NCI-H128 (cell line): ENCODE results near the gene TFRC.
"Not testable (repeated sequence)": the region's sequence is repeated elsewhere in the genome, so short reads cannot be mapped to it uniquely, and the experiment has no call there.

Experiments
- DNase-seq: peaks from one replicate; lab custom pipeline; 2025; ENCODE audit not compliant: unreplicated experiment; lab: John Stamatoyannopoulos, UW

TFRC gene

DNA sequence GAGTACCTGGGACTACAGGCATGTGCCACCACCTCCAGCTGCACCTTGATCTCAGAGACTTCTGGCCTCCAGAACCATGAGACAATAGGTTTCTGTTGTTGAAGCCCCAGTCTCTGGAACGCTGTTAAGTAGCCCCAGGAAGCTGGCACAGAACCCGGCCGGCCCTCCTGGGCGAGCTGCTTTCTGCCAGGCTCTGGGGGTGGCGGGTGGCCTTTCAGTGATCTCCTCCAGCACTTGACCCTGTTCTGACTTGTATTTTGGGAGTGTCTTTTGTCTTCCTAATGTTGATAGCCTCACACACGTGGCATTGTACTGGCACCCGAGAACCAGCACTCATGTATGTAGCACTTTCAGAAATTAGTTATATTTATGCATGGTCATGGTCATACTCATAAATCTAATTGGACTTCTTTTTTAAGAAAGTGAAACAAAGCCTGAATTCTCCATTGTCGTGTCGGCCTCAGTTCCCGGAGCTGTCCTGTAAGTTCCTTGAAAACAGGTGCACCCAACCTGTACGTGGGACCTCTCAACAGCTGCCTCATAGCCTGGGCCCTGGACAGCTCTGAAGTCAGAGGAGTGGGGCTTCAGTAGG is 74.0 kb downstream of the TFRC start:
- DNase-seq = no peak

DNA sequence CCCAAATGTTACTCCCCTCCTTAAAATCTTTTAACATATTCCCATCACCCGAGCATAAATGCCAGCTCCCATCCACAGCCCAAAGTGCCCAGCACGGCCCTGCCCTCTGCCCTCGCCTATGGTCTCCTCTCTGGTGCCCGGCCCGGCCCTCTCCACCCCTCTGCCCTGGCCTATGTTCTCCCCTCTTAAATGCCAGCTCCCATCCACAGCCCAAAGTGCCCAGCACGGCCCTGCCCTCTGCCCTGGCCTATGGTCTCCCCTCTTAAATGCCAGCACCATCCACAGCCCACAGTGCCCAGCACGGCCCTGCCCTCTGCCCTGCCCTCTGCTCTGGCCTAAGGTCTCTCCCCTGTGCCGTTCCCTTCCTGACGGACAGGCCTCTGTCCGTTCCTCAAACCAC is 76.6 kb downstream of the TFRC start:
- DNase-seq = not testable (repeated sequence)

DNA sequence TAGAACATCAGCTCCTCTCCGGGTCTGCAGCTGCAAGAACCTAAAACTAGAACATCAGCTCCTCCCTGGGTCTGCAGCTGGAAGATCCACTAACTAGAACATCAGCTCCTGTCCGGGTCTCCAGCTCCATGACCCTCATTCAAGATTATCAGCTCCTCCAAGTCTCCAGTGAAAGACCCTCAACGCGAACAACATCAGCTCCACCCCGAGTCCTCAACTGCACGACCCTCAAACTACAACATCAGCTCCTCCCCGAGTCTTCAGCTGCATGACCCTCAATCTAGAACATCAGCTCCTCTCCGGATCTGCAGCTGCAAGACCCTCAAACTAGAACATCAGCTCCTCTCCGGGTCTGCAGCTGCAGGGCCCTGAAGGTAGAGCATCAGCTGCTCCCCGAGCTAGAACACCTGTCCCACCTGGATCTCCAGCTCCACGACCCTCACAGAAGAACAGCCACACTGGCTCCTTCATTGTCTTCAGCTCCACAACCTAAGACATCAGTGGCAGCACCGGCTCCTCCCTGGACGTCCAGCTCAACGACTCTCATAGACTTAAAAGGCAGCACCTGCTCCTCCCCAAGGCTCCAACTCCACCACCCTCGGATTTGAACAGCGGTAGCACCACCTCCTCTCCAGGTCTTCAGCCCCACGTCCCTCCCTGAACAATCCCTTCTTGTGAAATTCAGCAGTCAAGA is 77.4 kb downstream of the TFRC start:
- not testable (repeated sequence) for DNase-seq

DNA sequence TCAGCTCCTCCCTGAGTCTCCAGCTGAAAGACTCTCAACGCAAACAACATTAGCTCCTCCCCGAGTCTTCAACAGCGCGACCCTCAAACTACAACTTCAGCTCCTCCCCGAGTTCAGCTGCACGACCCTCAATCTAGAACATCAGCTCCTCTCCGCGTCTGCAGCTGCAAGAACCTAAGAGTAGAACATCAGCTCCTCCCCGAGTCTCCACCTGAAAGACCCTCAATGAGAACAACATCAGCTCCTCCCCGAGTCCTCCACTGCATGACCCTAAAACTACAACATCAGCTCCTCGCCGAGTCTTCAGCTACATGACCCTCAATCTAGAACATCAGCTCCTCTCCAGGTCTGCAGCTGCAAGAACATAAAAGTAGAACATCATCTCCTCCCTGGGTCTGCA is 78.3 kb downstream of the TFRC start:
- no peak for DNase-seq

DNA sequence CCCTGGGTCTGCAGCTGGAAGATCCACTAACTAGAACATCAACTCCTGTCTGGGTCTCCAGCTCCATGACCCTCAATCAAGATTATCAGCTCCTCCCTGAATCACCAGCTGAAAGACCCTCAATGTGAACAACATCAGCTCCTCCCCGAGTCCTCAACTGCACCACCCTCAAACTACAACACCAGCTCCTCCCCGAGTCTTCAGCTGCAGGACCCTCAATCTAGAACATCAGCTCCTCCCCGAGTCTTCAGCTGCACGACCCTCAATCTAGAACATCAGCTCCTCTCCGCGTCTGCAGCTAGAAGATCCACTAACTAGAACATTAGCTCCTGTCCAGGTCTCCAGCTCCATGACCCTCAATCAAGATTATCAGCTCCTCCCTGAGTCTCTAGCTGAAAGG is 79.2 kb downstream of the TFRC start:
- not testable (repeated sequence) for DNase-seq

DNA sequence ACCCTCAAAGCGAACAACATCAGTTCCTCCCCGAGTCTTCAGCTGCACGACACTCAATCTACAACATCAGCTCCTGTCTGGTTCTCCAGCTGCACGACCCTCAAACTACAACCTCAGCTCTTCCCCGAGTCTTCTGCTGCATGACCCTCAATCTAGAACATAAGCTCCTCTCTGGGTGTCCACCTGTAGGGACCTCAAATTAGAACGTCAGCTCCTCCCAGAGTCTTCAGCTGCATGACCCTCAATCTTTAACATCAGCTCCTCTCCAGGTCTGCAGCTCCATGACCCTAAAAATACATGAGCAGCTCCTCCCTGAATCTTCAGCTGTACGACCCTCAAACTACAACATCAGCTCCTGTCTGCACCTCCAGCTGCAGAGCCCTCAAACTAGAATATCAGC is 80.7 kb downstream of the TFRC start:
- DNase-seq = not testable (repeated sequence)

DNA sequence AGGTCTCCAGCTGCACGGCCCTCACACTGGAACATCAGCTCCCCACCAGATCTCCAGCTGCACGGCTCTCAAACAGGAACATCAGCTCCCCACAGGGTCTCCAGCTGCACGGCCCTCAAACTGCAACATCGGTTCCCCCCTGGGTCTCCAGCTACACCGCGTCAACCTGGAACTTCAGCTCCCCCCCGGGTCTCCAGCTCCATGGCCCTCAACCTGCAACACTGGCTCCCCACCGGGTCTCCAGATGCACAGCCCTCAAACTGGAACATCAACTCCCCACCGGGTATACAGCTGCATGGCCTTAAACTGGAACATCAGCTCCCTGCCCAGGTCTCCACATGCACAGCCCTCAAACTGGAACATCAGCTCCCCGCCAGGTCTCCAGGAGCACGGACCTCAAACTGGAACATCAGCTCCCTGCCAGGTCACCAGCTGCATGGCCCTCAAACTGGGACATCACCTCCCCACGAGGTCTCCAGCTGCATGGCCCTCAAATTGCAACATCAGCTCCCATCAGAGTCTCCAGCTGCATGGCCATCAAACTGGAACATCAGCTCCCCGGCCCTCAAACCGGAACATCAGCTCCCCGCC is 81.4 kb downstream of the TFRC start:
- not testable (repeated sequence) for DNase-seq

DNA sequence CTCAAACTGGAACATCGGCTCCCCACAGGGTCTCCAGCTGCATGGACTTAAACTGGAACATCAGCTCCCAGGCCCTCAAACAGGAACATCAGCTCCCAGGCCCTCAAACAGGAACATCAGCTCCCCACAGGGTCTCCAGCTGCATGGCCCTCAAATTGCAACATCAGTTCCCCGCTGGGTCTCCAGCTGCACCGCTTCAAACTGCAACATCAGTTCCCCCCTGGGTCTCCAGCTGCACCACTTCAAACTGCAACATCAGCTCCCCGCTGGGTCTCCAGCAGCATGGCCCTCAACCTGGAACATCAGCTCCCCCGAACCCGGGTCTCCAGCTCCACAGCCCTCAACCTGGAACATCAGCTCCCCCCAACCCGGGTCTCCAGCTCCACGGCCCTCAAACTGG is 82.0 kb downstream of the TFRC start:
- DNase-seq = no peak
